Measurements from ENCODE around the gene UNC13A.
"Not testable (repeated sequence)": the region's sequence is repeated elsewhere in the genome, so short reads cannot be mapped to it uniquely, and the experiment has no call there.

The UNC13A gene

DNA sequence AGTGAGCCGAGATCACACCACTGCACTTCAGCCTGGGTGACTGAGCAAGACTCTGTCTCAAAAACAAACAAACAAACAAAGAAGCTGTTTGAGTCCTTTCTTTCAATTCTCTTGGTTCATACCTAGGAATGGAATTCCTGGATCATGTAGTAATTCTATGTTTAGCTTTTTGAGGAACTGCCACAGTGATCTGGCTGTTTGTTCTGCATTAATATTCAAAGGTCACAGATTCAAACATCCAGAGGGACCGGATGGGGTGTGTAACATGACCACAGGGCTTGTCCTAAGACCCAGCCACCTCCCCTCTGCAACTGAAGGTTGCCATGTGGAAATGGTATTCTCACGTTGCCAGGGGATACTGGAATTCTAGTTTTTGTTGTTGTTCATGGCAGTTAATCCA lies 122.5 kb downstream of the UNC13A start:
- DNase-seq (ENCODE audit: low spot score), result no peak

DNA sequence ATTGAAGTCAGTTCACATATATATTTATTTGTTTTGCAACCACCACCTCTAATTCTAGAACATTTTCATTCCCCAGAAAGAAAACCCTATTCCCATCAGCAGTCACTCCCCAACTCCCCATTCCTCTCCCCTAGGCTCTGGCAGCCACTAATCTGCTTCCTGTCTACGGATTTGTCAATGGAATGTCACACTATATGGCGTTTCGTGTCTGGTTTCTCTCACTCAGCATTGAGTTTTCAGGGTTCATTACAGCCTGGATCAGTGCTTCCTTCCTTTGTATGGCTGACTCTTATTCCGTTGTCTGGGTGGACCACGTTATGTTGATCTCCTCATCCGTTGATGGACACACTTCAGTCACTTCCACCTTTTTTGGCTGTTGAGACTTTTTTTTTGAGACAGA lies 123.4 kb downstream of the UNC13A start:
- DNase-seq (ENCODE audit: low spot score), result no peak

DNA sequence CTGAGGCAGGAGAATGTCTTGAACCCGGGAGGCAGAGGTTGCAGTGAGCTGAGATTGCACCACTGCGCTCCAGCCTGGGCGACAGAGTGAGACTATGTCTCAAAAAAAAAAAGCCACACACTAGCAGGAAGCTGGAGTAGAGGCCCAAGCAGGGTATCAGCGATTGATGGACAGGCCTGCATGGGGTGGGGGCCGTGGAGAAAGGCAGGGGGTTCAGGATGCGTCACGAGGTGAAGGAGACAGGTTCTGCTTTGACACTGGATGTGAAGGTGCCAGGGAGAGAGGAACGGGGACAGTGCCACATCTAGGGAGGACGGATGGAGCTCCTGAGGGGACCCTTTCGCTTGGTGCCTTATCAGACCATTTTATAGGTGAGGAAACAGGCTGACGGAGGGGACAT lies 125.6 kb downstream of the UNC13A start:
- no peak for DNase-seq (ENCODE audit: low spot score)

DNA sequence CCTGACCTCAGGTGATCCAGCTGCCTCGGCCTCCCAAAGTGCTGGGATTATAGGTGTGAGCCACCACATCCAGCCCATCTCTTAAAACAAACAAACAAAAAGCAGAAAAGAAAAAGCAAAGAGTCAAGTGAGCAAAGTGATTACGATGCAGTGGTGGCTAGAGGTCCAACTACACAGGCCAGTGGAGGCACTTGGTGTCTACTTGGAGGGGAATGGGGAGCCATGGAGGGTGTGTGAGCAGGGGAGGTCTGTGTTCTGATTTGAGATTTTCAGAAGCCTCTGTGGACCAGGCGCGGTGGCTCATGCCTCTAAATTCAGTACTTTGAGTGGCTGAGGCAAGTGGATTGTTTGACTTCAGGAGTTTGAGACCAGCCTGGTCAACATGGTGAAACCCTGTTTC lies 126.1 kb downstream of the UNC13A start:
- DNase-seq (ENCODE audit: low spot score), result no peak

DNA sequence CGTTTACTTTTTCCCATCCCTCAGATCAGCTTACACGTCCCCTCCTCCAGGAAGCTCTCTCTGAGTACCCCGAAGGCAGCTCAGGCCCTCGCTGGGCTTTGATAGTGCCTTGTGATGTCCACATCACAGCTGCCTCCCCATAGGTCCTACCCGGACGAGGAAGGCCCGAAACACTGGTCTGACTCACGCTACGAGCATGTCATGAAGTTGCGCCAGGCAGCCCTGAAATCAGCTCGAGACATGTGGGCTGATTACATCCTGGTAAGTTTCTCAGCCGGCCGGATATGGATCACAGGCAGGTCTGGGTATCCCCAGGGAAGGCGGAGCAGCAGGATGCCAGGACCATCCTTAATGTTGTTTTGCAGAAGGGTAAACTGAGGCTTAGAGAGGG lies 128.0 kb downstream of the UNC13A start:
- DNase-seq (ENCODE audit: low spot score), result no peak

DNA sequence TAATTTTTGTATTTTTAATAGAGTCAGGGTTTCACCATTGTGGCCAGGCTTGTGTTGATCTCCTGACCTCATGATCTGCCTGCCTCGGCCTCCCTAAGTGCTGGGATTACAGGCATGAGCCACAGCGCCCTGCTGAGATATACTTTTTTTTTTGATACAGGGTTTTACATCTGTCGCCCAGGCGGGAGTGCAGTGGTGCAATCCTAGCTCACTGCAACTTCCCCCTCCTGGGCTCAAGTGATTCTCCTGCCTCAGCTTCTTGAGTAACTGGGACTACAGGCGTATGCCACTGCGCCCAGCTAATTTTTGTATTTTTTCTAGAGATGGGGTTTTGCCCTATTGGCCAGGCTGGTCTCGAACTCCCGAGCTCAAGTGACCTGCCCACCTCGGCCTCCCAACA lies 130.7 kb downstream of the UNC13A start:
- DNase-seq (ENCODE audit: low spot score), result no peak

DNA sequence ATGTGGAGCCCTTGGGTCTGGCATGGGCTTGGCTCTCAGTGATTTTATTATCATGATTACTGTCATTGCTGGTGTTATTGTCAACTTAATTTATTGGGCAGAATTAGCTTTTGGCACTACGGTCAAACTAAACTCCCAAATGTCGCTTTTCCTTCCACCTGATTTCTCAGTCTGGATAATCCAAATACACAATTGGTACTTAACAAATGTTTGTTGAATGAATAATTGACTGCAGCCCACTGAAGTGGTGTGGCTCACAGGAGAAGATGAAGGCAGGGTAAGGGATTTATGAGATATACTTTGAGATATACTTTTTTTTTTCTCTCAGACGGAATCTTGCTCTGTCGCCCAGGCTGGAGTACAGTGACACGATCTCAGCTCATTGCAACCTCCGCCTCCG lies 131.2 kb downstream of the UNC13A start:
- DNase-seq (ENCODE audit: low spot score), result no peak

DNA sequence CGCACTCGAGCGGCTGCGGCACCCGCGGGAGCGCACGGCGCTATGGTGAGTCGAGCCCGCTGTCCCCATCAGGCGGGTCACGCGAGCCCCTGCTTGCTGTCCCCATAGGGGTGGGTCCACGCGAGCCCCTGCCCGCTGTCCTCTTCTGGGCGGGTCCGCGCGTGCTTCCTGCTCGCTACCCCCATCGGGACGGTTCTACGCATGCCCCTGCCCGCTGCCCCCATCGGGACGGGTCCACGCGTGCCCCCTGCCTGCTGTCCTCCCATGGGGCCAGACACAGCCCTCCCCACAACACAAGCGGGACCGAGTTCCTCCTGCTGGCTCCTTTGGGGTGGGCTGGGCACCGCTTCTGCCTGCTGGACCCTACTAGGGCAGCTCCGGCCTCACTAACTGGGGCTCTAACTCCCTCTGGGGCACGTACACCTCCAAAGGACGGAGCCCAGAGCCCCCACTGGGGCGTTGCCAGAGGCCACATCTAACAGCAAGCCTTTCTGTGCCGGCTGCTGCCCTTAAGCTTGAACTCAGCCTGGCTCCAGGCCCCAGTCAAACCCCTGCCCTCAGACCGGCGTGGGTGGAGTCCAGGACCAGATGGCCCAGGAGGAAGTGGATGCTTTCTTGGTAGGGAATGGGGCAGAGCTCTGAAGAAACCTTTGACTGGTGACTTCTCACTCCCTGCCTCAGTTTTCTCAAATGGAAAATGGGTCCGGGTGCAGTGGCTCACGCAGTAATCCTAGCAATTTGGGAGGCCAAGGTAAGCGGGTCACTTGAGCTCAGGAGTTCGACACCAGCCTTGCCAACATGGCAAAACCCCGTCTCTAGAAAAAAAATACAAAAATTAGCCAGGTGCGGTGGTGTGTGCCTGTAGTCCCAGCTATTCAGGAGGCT lies 132.0 kb downstream of the UNC13A start:
- no peak for DNase-seq (ENCODE audit: low spot score)

DNA sequence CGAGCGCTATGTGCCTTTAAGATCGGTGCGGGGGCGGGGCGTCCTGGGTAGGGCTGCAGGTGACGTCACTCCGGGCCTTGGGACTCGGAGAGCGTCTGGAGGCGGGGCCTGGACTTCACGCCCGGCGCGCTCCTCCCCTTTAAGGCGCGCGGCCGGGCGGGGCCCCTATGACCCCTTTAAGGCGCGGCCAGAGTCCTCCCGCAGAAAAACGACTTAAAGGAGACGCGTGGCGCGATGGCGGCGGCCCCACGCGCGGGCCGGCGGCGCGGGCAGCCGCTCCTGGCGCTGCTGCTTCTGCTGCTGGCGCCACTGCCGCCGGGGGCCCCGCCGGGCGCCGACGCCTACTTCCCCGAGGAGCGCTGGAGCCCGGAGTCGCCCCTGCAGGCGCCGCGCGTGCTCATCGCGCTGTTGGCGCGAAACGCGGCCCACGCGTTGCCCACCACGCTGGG lies 132.7 kb downstream of the UNC13A start, which contains the start of gene COLGALT1:
Gene COLGALT1, plus strand, starts transcription at position 170 of the 449 bp plus-strand sequence. Its CDS starts 65 bp downstream, at position 235.
- peak; percentile 92 for DNase-seq (ENCODE audit: low spot score)

DNA sequence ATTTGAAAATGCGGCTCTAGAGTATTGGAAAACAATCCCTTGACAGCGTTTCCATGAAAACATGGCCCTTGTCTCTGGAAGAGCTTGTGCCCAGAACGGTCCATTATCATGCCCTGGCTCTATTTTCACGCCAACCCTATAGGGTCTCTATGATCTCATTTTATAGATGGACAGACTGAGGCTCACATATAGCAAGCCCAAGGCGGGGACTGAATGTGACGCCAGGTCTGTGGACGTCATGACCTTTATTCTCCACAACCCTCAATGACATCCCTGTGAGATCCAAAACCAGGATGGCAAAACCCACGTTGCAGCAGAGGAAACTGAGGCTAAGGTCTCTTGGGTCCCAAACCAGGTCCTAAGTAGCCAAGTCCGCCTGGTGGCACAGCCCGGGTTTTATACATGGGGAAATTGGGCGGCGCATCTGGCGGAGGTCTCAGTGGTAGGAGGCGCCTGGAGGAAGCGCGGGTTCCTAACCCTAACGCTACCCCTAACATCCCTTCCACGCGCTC lies 133.1 kb downstream of the UNC13A start:
- no peak for DNase-seq (ENCODE audit: low spot score)

DNA sequence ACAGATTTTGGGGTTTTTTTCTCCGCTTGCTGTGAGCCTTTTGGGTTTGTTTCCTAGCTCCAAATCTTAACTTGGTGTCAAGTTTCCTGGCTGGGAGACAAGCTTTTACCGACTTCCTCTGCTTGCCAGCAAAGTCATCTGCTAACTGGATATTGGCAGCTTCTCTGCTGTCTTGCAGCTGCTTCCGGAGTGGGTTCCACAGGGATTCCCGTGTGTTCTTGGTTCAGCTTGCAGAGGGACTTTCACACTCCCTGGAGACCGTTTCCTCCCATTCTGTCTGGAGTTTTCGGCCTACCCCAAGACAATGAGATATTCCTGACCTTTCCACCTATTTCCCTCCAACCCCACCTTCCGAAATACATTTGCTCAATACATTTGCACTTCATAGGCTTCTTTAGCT lies 134.9 kb downstream of the UNC13A start:
- no peak for DNase-seq (ENCODE audit: low spot score)

DNA sequence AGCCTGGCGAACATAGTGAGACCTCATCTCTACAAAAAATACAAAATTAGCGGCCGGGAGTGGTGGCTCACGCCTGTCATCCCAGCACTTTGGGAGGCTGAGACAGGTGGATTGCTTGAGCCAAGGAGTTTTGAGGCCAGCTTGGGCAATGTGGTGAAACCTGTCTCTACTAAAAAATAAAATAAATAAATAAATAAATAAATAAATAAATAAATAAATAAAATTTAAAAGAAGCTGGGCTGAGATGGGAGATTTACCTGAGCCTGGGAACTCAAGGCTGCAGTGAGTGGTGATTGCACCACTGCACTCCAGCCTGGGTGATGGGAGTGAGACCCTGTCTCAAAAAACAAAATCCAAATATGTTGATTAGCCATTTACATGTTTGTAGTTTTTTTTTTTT lies 135.4 kb downstream of the UNC13A start:
- not testable (repeated sequence) for DNase-seq (ENCODE audit: low spot score)

Data from HuH-7 (cell line).